Colonic mucosa (tissue), 4 donors: ENCODE measurements around the gene POLE3. TPM values are rescaled to one million over a fixed set of nuclear protein-coding genes. Genes with fewer than 3 reads are reported as not detected.

ENCODE experiments used
- DNase-seq: peaks from one replicate; pipeline ENCODE4 v3.0.0-alpha.2; 2020
- H3K27ac ChIP-seq: fragments of 200-600 bp; one replicate; pipeline ENCODE4 v1.8.0; 2021
- H3K27me3 ChIP-seq: fragments of 200-600 bp; one replicate; pipeline ENCODE4 v1.8.0; 2021
- H3K36me3 ChIP-seq: fragments of 200-600 bp; one replicate; pipeline ENCODE4 v1.8.0; 2021
- H3K4me1 ChIP-seq: fragments of 200-600 bp; one replicate; pipeline ENCODE4 v1.8.0; 2021; ENCODE audit warnings: mild to moderate bottlenecking
- H3K4me3 ChIP-seq: fragments of 200-600 bp; one replicate; pipeline ENCODE4 v1.8.0; 2021
- H3K9ac ChIP-seq, 2 donors: one replicate each; pipeline ENCODE4 v1.7.0; 2013; ENCODE audit warnings: control low read depth in 2 of 2, low read depth in 2 of 2, low read length in 2 of 2
- H3K9me3 ChIP-seq: fragments of 200-600 bp; one replicate; pipeline ENCODE4 v1.8.0; 2021
- CTCF ChIP-seq: fragments of 200-600 bp; IDR thresholded peaks from one replicate; pipeline ENCODE4 v1.8.0; 2022; ENCODE audit warnings: antibody characterized with exemption, mild to moderate bottlenecking
- intact Hi-C: fragments of 100-400 bp; cut with DNase I; formaldehyde crosslinking; loops from one replicate; pipeline ENCODE4 v1.14.1; 2022
- total RNA-seq, 2 donors: library from RNA; stranded (reverse); fragmentation: NEBNext Ultra II Directional in 1 of 2; extraction: Animal tissue kit (Norgen Biotek cat#: 25700) in 1 of 2; gene quantifications; one replicate each; pipeline ENCODE4 v1.2.1, GENCODE V29; 2021
- donor health status: healthy.
- donor health status: DM: no; HTN: no; CAD: no.
- donor health status: DM: no; HTN: no; CAD: no.

Gene POLE3
- total RNA-seq, 2 donors from 2014 or later, result 27.0 to 46.6 TPM

- intact Hi-C loops, result no loop called here
- no peaks in the 10 kb centered on the region for H3K9me3 ChIP-seq
- no peak overlapping the region for H3K27ac ChIP-seq
- no peaks in the 10 kb centered on the region for H3K4me1 ChIP-seq
- no peak for DNase-seq
- H3K9ac ChIP-seq, result no peak overlapping the region
- TF ChIP-seq CTCF, result no peak
- H3K4me3 ChIP-seq, result no peak overlapping the region
- peaks cover 5% of the 10 kb centered on the region for H3K36me3 ChIP-seq
- no peaks in the 10 kb centered on the region for H3K27me3 ChIP-seq
Measured at GRCh38 chr9:113395000-113395861, 15.2 kb downstream of the POLE3 start.

- Histone ChIP-seq H3K36me3 (peaks cover 8% of the 10 kb centered on the region), H3K4me3 (no peak overlapping the region), H3K9ac (no peak overlapping the region), H3K4me1 (peaks cover 11% of the 10 kb centered on the region), H3K27ac (no peak overlapping the region), H3K9me3 (no peaks in the 10 kb centered on the region), H3K27me3 (no peaks in the 10 kb centered on the region)
- intact Hi-C loops, result no loop called here
- DNase-seq, result no peak
- no peak for TF ChIP-seq CTCF
Measured at GRCh38 chr9:113393281-113393680, 17.2 kb downstream of the POLE3 start.

GRCh38 chr9:113391917-113392316 lies 18.6 kb downstream of the POLE3 start:
- Histone ChIP-seq H3K9ac (no peak overlapping the region), H3K4me1 (peaks cover 13% of the 10 kb centered on the region), H3K27ac (no peak overlapping the region), H3K9me3 (no peaks in the 10 kb centered on the region), H3K4me3 (no peak overlapping the region), H3K27me3 (no peaks in the 10 kb centered on the region), H3K36me3 (peaks cover 8% of the 10 kb centered on the region)
- TF ChIP-seq CTCF, result no peak
- intact Hi-C loops, result no loop called here
- DNase-seq, result no peak

- Histone ChIP-seq H3K4me1 (peaks cover 13% of the 10 kb centered on the region), H3K9ac (no peak overlapping the region), H3K27me3 (no peaks in the 10 kb centered on the region), H3K36me3 (peaks cover 8% of the 10 kb centered on the region), H3K27ac (no peak overlapping the region), H3K9me3 (no peaks in the 10 kb centered on the region), H3K4me3 (no peak overlapping the region)
- no peak for TF ChIP-seq CTCF
- no peak for DNase-seq
- intact Hi-C loops, result no loop called here
Measured at GRCh38 chr9:113390192-113390960, 20.1 kb downstream of the POLE3 start.

GRCh38 chr9:113389451-113389850 lies 21.0 kb downstream of the POLE3 start:
- no peak overlapping the region for H3K27ac ChIP-seq
- no peak for TF ChIP-seq CTCF
- H3K27me3 ChIP-seq, result no peaks in the 10 kb centered on the region
- intact Hi-C loops, result no loop called here
- H3K9ac ChIP-seq, result peak overlapping the region in 1 of 2 donors; percentile 79
- DNase-seq, result no peak
- no peak overlapping the region for H3K4me3 ChIP-seq
- H3K9me3 ChIP-seq, result no peaks in the 10 kb centered on the region
- peaks cover 13% of the 10 kb centered on the region for H3K4me1 ChIP-seq
- H3K36me3 ChIP-seq, result peaks cover 8% of the 10 kb centered on the region
